LNCaP clone FGC (cell line): ENCODE data around the gene ACVR1B.

ENCODE experiments used
- DNase-seq: peaks from one replicate; pipeline ENCODE4 v3.0.0-alpha.2; 2011; ENCODE audit warnings: low read depth
- H3K4me3 ChIP-seq: 2 replicates; pipeline ENCODE4 v1.5.1; 2011; ENCODE audit warnings: mild to moderate bottlenecking, low read depth, low read length, control low read depth
- TF ChIP-seq, protein P1 (sequence below): IDR thresholded peaks from 2 replicates; pipeline ENCODE4 v1.5.1; 2012; ENCODE audit warnings: mild to moderate bottlenecking; ENCODE audit not compliant: control insufficient read depth, insufficient read depth; ENCODE audit errors: extremely low read depth

ACVR1B gene

DNA sequence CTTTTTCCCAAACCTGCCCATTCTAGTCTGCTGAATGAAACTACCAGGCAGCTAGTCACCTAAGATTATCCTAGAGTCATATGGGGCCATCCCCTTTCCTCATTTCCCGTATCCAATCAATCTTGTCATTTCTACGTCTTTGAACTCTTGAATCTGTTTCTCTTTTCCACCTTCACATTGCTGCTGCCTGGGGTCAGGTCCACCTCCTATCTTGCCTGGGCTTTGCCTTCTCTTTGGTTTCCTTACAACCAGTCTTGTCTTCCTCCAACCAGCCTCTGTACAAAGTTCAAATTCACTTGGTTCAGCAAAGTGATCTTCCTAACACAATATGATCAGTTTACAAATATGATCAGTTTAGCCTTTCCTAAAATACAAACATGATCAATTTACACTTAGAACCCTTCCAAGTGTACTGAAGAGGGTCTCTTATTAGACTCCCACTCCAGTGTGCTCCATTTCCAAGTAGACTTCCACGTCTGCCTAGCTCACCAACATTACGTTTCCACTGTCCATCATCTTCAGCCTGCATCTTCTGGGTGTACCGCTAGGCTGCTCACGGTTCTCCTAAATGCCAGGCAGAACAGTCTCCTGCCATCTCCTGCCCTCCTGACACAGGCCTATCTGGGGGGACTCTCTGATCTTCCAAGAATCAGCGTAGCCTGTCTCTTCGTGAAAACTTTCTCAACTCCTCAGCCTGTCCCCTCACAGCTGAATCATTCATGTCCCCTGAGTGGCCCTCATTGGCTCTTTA, 4.1 kb upstream of the ACVR1B start:
- TF ChIP-seq, protein P1, sequence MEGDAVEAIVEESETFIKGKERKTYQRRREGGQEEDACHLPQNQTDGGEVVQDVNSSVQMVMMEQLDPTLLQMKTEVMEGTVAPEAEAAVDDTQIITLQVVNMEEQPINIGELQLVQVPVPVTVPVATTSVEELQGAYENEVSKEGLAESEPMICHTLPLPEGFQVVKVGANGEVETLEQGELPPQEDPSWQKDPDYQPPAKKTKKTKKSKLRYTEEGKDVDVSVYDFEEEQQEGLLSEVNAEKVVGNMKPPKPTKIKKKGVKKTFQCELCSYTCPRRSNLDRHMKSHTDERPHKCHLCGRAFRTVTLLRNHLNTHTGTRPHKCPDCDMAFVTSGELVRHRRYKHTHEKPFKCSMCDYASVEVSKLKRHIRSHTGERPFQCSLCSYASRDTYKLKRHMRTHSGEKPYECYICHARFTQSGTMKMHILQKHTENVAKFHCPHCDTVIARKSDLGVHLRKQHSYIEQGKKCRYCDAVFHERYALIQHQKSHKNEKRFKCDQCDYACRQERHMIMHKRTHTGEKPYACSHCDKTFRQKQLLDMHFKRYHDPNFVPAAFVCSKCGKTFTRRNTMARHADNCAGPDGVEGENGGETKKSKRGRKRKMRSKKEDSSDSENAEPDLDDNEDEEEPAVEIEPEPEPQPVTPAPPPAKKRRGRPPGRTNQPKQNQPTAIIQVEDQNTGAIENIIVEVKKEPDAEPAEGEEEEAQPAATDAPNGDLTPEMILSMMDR = no peak

DNA sequence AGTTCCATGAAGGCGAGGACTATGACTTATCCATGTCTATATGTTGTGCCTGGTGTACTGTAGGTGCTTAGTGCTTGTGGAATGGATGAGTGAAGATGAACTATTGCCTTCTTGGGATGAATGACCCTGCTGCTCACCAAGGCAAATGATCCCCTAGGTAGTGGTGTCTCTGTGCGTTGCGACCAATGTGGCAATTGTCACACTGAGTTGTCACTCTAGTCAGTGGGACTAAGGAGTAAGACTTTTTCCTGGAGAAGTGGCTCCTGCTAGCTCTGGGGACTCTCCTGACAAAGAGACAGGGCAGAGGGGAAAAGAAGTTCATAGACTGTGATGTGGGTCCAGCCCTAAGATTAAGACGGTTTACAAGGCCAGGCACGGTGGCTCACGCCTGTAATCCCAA, 3.4 kb upstream of the ACVR1B start:
- no peak for DNase-seq
- no peak overlapping the region for H3K4me3 ChIP-seq
- TF ChIP-seq, protein P1 = no peak

More for the DNA sequence above, 4.1 kb upstream of the ACVR1B start:
- no peak for DNase-seq
- no peak overlapping the region for H3K4me3 ChIP-seq

DNA sequence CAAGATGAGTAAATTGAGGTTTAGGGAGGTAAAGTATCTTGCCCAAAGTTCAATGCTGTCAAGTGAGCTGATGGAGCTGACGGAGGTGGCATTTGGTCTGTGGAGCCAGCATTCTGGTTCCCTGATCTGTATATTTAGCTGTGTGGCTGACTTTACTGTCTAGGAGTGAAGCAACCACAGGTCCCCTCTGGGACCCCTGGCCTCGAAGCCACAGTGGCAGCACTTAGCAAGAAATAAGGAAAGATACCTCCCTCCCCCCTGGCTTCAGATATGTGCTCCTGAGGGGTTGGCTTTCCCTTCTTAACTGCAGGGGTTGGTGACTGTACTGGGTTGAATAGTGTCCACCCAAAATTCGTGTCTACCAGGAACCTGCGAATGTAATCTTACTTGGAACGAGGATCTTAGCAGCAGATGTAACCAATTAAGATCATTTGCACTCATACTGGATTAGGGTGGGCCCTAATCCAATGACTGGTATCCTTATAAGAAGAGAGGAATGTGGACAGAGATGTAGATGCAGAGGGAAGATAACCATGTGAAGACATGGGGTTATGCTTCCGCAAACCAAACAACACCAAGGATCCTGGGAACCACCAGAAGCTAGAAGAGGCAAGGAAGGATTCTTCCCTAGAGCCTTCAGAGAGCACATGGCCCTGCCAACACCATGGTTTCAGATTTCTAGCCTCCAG, 2.0 kb upstream of the ACVR1B start:
- TF ChIP-seq, protein P1 = no peak
- DNase-seq = no peak
- no peak overlapping the region for H3K4me3 ChIP-seq

DNA sequence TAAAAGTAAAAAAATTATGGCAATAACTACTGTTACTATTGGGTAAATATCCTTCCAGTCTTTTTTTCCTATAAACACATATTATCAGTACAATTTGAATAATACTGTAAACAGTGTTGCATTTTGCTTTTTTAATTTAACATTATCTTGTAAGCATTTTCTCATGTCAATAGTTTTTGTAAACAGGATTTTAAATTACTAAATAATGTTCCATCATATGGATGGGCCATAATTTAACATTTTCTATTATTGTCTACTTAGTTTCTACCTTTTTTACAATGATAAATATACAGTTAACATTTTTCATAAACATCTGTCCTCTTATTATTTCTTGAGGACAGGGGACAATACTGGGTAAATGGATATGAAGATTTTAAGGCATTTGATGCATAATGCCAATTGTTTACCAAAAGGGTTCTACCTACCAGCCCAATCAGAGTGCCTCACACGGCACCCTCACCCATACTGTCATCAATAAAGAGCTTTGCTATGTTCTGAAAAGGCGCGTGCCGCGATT, 759 bp upstream of the ACVR1B start:
- TF ChIP-seq, protein P1 = no peak
- DNase-seq = no peak
- peak overlapping the region; percentile 54 for H3K4me3 ChIP-seq

DNA sequence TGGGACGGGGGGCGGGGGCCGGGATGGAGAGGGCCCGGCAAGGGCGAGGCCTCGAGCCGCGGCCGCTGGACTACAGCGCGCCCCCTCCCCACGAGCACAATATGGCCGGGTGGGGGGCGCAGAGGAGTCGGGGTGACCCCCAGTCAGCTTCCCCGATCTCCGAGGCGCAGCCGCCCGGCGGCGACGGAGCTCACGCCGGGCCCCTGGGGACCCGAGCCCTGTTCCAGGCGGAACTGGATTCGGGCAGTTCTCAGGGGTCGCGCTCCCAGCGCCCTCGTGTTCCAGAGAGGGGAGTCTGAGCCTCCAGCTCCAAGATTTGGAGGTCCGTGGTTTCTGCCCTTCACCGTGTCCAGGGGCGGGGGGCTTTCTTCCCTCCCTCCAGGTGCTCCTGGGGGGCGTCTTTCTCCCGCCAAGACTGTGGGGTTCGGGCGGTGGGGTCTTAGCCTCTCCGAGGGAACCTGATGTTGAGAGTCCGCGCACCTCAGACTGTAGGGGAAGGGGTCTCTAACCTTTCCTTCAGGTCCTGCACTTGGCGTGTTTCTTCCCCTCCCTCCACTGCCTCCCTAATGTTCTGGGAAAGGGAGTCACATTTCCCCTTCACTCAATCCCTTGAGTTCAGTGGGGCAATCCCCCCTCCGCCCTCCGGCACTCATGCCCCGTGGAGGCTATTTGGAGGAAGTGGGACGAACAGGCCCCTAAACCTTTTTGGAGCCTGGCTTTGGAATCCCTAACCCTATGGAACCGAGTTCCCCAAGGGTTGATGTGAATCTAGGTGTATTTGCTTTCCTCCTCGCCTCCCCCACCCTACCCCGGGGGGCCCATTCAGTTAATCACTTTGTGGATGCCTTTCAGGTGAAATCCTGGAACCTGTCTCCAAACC, 584 bp downstream of the ACVR1B start:
- TF ChIP-seq, protein P1 = no peak
- H3K4me3 ChIP-seq = peak overlapping the region; percentile 91
- DNase-seq = no peak

DNA sequence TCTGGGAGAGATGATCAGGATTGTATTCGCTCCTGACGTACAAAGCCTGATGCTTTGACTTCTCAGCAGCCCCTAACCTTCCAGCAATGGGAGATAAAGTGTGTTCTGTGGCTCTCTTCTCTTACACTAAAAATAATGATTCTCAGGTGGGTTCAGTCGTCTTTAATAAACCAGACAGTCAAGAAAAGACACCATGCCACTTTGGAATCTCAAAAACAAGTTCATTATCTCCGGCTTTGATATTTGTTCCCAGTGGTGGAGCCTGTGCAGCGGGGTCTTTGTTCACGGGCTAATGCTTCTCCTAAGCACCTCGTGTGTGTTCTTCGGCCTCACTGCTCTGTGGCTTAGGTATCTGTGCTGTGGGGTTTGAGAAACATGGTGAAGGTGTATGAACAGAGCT, 1.6 kb downstream of the ACVR1B start:
- TF ChIP-seq, protein P1 = no peak
- no peak for DNase-seq
- peak overlapping the region; percentile 91 for H3K4me3 ChIP-seq
